IgD-negative memory B cell (primary cell): ENCODE results near the gene CC2D2A. TPM values are rescaled to one million over a fixed set of nuclear protein-coding genes. Genes with fewer than 3 reads are reported as not detected.

Experiments used
- H3K27ac Mint-ChIP-seq, 3 donors: one replicate each; pipeline ENCODE4 v1.8.0; 2020 to 2022; ENCODE audit warnings: mild to moderate bottlenecking in 3 of 3, mixed read lengths in 3 of 3, moderate library complexity in 1 of 3
- H3K27me3 Mint-ChIP-seq: one replicate; pipeline ENCODE4 v1.8.0; 2021; ENCODE audit warnings: mixed read lengths
- H3K36me3 Mint-ChIP-seq: one replicate; pipeline ENCODE4 v1.8.0; 2020; ENCODE audit warnings: mild to moderate bottlenecking, mixed read lengths
- H3K4me1 Mint-ChIP-seq, 3 donors: one replicate each; pipeline ENCODE4 v1.8.0; 2020 to 2022; ENCODE audit warnings: mixed read lengths in 3 of 3, mild to moderate bottlenecking in 1 of 3
- H3K4me3 Mint-ChIP-seq, 4 donors: one replicate each; pipeline ENCODE4 v1.8.0; 2020 to 2022; ENCODE audit warnings: mild to moderate bottlenecking in 4 of 4, mixed read lengths in 4 of 4, moderate library complexity in 3 of 4
- H3K9me3 Mint-ChIP-seq, 3 donors: one replicate each; pipeline ENCODE4 v1.8.0; 2020 to 2021; ENCODE audit warnings: mixed read lengths in 3 of 3, mild to moderate bottlenecking in 1 of 3
- polyA plus RNA-seq: library from polyadenylated mRNA; unstranded; fragments of 300-500 nt; fragmentation: Illumina TruSeq; gene quantifications from one replicate; pipeline ENCODE4 v1.2.3, GENCODE V29; 2021

The CC2D2A gene
- polyA plus RNA-seq = not detected

GRCh38 chr4:15469402-15470127, at the start of gene CC2D2A:
TSS of gene CC2D2A (plus strand) at chr4:15469882. CDS start at chr4:15475933, 6,051 bp downstream.
- H3K36me3 Mint-ChIP-seq = peaks cover 2% of the 10 kb centered on the region
- peaks cover 21% of the 10 kb centered on the region for H3K27me3 Mint-ChIP-seq
- H3K4me3 Mint-ChIP-seq = peak within 1 kb of the TSS in 3 of 4 donors; percentile 31 to 75 (median 55)
- peaks cover 1 to 8% (median 4%) of the 10 kb centered on the region in 3 donors for H3K4me1 Mint-ChIP-seq
- H3K9me3 Mint-ChIP-seq = no peaks in the 10 kb centered on the region
- no peak within 1 kb of the TSS for H3K27ac Mint-ChIP-seq

- Mint-ChIP-seq H3K27me3 (peaks cover 3% of the 10 kb centered on the region), H3K36me3 (peaks cover 4% of the 10 kb centered on the region), H3K4me3 (no peak overlapping the region), H3K4me1 (peaks cover 11 to 16% (median 12%) of the 10 kb centered on the region in 3 donors), H3K9me3 (peaks cover 0 to 2% (median 0%) of the 10 kb centered on the region in 3 donors), H3K27ac (no peak overlapping the region)
These were observed 49.0 kb upstream of the CC2D2A start for GRCh38 chr4:15420642-15421041.

GRCh38 chr4:15423285-15423711, 46.4 kb upstream of the CC2D2A start:
- Mint-ChIP-seq H3K27me3 (peaks cover 3% of the 10 kb centered on the region), H3K4me3 (no peak overlapping the region), H3K36me3 (peaks cover 2% of the 10 kb centered on the region), H3K9me3 (peaks cover 0 to 2% (median 0%) of the 10 kb centered on the region in 3 donors), H3K27ac (no peak overlapping the region), H3K4me1 (peaks cover 0 to 2% (median 0%) of the 10 kb centered on the region in 3 donors)

- Mint-ChIP-seq H3K4me1 (peaks cover 0 to 2% (median 0%) of the 10 kb centered on the region in 3 donors), H3K36me3 (no peaks in the 10 kb centered on the region), H3K27me3 (peaks cover 3% of the 10 kb centered on the region), H3K9me3 (peaks cover 0 to 2% (median 0%) of the 10 kb centered on the region in 3 donors), H3K4me3 (no peak overlapping the region), H3K27ac (no peak overlapping the region)
These were observed 44.2 kb upstream of the CC2D2A start for GRCh38 chr4:15425520-15425919.

DNA sequence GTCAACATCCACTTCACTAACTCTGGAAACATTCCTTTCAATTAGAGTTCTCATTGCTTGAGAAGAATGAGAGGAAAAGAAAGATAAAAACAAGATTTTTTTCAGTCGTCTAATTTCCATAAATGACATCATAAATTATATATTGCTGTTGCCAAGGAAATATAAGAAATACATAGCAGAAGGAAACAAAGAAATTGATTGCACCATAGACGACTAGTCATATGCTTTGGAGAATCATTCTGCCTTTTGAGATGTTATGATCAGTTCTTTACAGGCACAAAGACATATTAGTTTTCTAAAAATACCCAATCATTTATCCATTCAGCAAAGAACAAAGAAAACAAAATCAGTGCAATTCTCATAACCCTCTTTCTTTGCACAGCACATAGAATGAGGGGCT, 42.5 kb upstream of the CC2D2A start:
- peaks cover 0 to 2% (median 0%) of the 10 kb centered on the region in 3 donors for H3K4me1 Mint-ChIP-seq
- H3K9me3 Mint-ChIP-seq = peaks cover 0 to 4% (median 2%) of the 10 kb centered on the region in 3 donors
- no peak overlapping the region for H3K27ac Mint-ChIP-seq
- no peak overlapping the region for H3K4me3 Mint-ChIP-seq
- no peaks in the 10 kb centered on the region for H3K36me3 Mint-ChIP-seq
- H3K27me3 Mint-ChIP-seq = peaks cover 3% of the 10 kb centered on the region

DNA sequence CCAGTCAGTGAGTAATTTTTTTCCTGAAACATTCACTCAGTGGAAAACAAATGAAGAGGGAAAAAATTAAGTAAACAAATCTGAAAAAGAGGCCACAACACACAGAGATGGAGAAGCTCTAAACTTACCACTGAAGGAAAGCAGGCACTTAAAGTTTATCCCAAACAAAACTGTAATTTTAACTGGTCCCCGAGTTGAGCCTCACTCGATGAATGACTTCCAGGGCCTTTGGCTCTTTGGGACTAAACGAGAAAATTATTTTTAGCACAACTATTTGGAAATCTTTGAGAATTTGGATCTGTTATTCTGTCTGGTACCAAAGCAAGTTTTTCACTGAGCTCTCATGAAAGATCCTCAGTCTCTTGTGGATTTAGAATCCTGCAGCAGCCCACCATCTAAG, 42.0 kb upstream of the CC2D2A start, which contains the start of gene C1QTNF7:
Gene C1QTNF7 (plus strand): TSS at position 333 of the 400 bp plus-strand sequence. CDS start 7,711 bp downstream, outside the sequence.
- H3K9me3 Mint-ChIP-seq = peaks cover 0 to 4% (median 2%) of the 10 kb centered on the region in 3 donors
- H3K27me3 Mint-ChIP-seq = peaks cover 3% of the 10 kb centered on the region
- H3K4me1 Mint-ChIP-seq = peaks cover 0 to 2% (median 0%) of the 10 kb centered on the region in 3 donors
- no peaks in the 10 kb centered on the region for H3K36me3 Mint-ChIP-seq
- no peak within 1 kb of the TSS for H3K27ac Mint-ChIP-seq
- no peak within 1 kb of the TSS for H3K4me3 Mint-ChIP-seq

DNA sequence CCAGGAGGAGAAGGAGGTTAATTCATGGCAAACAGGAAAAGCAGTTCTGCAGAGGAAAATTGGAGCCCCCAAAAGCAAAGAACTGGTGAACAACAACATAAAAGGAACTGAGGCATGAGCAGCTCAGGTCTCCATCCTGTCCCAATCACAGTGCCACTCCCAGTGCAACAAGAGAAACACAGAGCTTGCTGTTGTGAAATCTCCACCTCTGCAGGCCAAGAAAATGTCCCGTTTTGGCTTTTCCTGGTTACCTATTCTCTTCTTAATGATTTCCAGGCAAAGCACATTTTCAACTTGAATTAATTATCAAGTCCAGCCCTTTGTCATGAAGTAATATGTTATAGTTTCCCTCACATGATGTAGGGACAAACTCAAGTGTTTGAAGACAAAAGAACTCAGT, 41.1 kb upstream of the CC2D2A start:
- H3K9me3 Mint-ChIP-seq = peaks cover 0 to 4% (median under 1%) of the 10 kb centered on the region in 3 donors
- H3K4me1 Mint-ChIP-seq = peaks cover 0 to 2% (median 0%) of the 10 kb centered on the region in 3 donors
- no peaks in the 10 kb centered on the region for H3K36me3 Mint-ChIP-seq
- H3K4me3 Mint-ChIP-seq = no peak overlapping the region
- H3K27me3 Mint-ChIP-seq = peaks cover 2% of the 10 kb centered on the region
- H3K27ac Mint-ChIP-seq = no peak overlapping the region

DNA sequence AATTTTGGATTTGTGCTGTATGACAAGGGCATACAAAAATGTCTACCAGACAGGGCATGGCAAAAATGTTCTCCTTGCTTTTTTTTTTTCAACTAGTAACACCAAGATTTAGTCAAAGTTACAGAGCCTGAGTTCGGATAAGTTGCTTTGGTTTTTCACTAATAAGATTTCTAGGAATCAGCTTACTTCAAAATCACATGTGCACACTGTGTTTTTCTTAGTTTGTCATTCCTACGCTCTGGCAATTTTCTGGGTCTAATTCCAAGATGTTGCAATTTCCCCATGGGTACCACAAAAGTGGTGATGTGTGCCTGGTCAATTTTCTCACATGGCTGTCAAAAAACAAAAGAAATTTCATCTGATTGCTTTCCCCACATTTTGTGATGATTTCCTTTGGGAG, 35.6 kb upstream of the CC2D2A start:
- Mint-ChIP-seq H3K36me3 (no peaks in the 10 kb centered on the region), H3K4me3 (no peak overlapping the region), H3K27me3 (peaks cover 2% of the 10 kb centered on the region), H3K4me1 (no peaks in the 10 kb centered on the region), H3K27ac (no peak overlapping the region), H3K9me3 (peaks cover 0 to 4% (median 0%) of the 10 kb centered on the region in 3 donors)

DNA sequence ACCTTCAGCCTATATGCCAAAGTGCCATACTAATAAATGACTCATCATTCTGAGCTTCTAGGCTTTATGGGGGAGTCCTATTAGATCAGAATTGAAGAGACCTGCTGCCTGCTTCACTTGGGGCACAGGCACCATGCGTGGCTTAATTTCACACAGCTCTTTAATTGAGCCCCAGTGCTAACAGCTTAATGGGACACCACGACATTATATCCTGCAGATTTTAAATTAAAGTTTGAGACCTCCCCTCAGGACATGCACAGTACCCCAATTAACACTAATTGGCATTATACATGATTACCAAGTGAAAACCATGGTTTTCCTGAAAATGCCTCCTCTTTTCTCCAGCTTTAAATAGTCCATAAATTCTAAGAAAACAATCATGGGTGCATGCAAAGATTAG, 35.0 kb upstream of the CC2D2A start:
- peaks cover 2% of the 10 kb centered on the region for H3K27me3 Mint-ChIP-seq
- peaks cover 0 to 4% (median 0%) of the 10 kb centered on the region in 3 donors for H3K9me3 Mint-ChIP-seq
- no peak overlapping the region for H3K27ac Mint-ChIP-seq
- no peaks in the 10 kb centered on the region for H3K36me3 Mint-ChIP-seq
- H3K4me1 Mint-ChIP-seq = no peaks in the 10 kb centered on the region
- no peak overlapping the region for H3K4me3 Mint-ChIP-seq

DNA sequence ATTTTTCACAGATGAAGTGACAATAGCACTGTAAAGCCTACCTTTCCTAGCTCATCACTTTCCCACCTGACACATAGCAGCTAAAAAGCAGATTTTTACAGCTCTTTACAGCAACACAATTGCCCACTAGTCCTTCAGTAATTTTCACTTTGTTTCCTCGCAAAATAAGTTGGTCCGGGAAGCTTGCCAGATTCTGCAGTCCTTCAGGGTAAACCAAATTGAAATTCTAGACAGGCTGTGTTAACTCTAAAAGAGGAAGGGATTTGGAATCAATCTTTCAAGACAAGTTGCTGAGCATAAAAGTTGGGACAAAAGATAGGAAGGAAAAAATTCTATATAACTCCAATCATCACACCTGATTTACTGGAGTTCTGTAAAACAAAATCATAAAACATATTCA, 33.2 kb upstream of the CC2D2A start:
- H3K4me3 Mint-ChIP-seq = no peak overlapping the region
- H3K27ac Mint-ChIP-seq = no peak overlapping the region
- H3K36me3 Mint-ChIP-seq = no peaks in the 10 kb centered on the region
- H3K9me3 Mint-ChIP-seq = peaks cover 0 to 4% (median 0%) of the 10 kb centered on the region in 3 donors
- peaks cover 4% of the 10 kb centered on the region for H3K27me3 Mint-ChIP-seq
- no peaks in the 10 kb centered on the region for H3K4me1 Mint-ChIP-seq

GRCh38 chr4:15438939-15439524, 30.6 kb upstream of the CC2D2A start:
- H3K27ac Mint-ChIP-seq = no peak overlapping the region
- H3K27me3 Mint-ChIP-seq = peaks cover 7% of the 10 kb centered on the region

GRCh38 chr4:15443371-15444160, 26.1 kb upstream of the CC2D2A start:
- Mint-ChIP-seq H3K9me3 (peaks cover 0 to 3% (median 0%) of the 10 kb centered on the region in 3 donors), H3K27me3 (peaks cover 5% of the 10 kb centered on the region), H3K4me3 (no peak overlapping the region), H3K4me1 (no peaks in the 10 kb centered on the region), H3K27ac (no peak overlapping the region), H3K36me3 (peaks cover 6% of the 10 kb centered on the region)

More at GRCh38 chr4:15438939-15439524, 30.6 kb upstream of the CC2D2A start:
- Mint-ChIP-seq H3K9me3 (no peaks in the 10 kb centered on the region), H3K4me1 (no peaks in the 10 kb centered on the region), H3K36me3 (peaks cover 2% of the 10 kb centered on the region), H3K4me3 (no peak overlapping the region)

GRCh38 chr4:15444276-15444675, 25.4 kb upstream of the CC2D2A start:
- Mint-ChIP-seq H3K9me3 (peaks cover 0 to 3% (median 0%) of the 10 kb centered on the region in 3 donors), H3K27ac (no peak overlapping the region), H3K27me3 (peaks cover 5% of the 10 kb centered on the region), H3K4me1 (no peaks in the 10 kb centered on the region), H3K36me3 (peaks cover 6% of the 10 kb centered on the region), H3K4me3 (no peak overlapping the region)

DNA sequence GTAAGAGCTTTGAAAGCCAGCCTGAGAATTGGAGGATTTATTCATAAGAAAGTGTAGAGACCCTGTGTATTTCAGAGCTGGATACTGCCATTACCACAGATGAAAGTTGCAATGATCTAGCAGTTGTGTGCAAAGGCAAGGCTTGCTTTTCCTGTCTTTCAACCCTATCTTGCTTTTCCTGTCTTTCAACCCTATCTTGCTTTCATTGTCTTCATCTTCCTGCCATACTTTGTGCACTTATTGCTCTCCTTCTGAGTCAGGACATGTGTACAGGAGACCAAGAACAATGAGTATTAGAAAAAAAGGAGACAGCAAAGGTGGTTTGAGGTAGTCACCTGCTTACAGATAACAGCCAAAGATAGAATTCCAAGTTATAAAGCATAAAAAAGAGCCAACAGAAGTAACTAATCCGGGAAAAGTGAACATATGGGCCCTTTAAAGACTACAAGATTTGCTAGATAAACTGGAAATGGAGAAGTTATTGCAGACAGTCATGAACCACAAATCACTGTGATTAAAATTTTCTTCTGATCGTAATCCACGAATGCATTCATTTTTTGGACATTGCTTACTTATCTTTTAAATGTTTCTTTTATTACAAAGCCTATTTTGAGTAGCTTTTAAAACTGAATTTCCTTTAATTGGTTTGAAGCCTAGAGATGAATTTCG, 24.7 kb upstream of the CC2D2A start:
- no peak overlapping the region for H3K27ac Mint-ChIP-seq
- H3K27me3 Mint-ChIP-seq = peaks cover 4% of the 10 kb centered on the region
- H3K36me3 Mint-ChIP-seq = peaks cover 6% of the 10 kb centered on the region

More for the DNA sequence above, 24.7 kb upstream of the CC2D2A start:
- H3K4me1 Mint-ChIP-seq = no peaks in the 10 kb centered on the region
- H3K9me3 Mint-ChIP-seq = peaks cover 0 to 3% (median 0%) of the 10 kb centered on the region in 3 donors
- no peak overlapping the region for H3K4me3 Mint-ChIP-seq
